ENCODE results near the gene DIS3L. TPM values are rescaled to one million over a fixed set of nuclear protein-coding genes. Genes with fewer than 3 reads are reported as not detected.
"Not testable (repeated sequence)": the region's sequence is repeated elsewhere in the genome, so short reads cannot be mapped to it uniquely, and the experiment has no call there.

Gene DIS3L
- total and polyA plus RNA-seq, 2 of the 13 experiments (the other 11 are each of a cell fraction or from before 2014, with no cell fraction given) = 21.0 to 50.5 TPM

DNA sequence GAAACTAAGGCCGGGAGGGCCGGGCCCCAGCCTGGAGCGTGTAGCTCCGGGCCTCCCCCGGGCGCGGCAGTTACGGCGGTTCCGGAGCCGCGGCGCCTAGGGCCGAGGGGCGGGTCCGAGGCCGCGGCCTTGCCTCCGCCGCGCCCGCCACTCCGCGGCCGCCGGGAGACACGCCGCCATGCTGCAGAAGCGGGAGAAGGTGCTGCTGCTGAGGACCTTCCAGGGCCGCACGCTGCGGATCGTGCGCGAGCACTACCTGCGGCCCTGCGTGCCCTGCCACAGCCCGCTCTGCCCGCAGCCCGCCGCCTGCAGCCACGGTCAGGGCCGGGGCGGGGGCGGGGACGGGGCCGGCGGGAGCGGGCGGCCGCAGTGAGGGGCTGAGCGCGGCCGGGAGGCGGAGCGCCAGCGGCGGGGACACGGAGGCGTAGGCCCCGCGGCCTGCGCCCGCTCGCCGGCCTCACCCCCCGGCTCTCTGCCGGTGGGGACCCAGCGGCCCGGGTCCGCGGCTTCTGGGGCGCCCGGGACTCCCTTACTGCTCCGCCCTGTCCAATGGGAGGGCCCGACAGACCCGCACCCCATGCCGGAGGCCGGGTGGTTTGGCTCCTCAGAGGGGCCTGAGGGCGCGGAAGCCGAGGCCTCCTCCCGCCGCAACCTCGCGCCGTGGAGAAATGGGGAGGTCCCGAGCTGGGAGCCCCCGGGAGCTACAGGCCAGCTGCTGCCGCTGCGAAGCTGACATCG lies at the start of gene DIS3L (continued):
- TF ChIP-seq ZNF138 (CRISPR knock-in tag; IDR thresholded peaks at IDR 0.05; ENCODE audit: low read depth) (0 out of 2 replicates have a peak, but pooled peaks have one; percentile 67), SPEN (CRISPR knock-in tag; IDR thresholded peaks at IDR 0.05; ENCODE audit: low read depth) (peak; percentile 58; the same call in 1 of the 2 replicates), ZNF451 (CRISPR knock-in tag; IDR thresholded peaks at IDR 0.05) (peak; percentile 73; the same call in 1 of the 2 replicates), GPN1 (CRISPR knock-in tag; IDR thresholded peaks at IDR 0.05; ENCODE audit: borderline replicate concordance) (no peak; the same call in 1 of the 2 replicates), PREB (CRISPR knock-in tag; IDR thresholded peaks at IDR 0.05) (no peak), TGIF2 (CRISPR knock-in tag; IDR thresholded peaks at IDR 0.05) (peak; percentile 34; the same call in 1 of the 2 replicates), ZC3H13 (CRISPR knock-in tag; IDR thresholded peaks at IDR 0.05) (no peak), ZC3H4 (CRISPR knock-in tag; IDR thresholded peaks at IDR 0.05; ENCODE audit: borderline replicate concordance) (no peak), ZNF572 (CRISPR knock-in tag; IDR thresholded peaks at IDR 0.05) (no peak), CENPX (CRISPR knock-in tag; IDR thresholded peaks at IDR 0.05) (no peak), ZBTB7B (CRISPR knock-in tag; IDR thresholded peaks at IDR 0.05) (0 out of 2 replicates have a peak, but pooled peaks have one; percentile 8), ZNF619 (CRISPR knock-in tag; IDR thresholded peaks at IDR 0.05) (no peak), POGK (CRISPR knock-in tag; conservative IDR thresholded peaks at IDR 0.05) (no peak)
- TF ChIP-seq, protein P1, sequence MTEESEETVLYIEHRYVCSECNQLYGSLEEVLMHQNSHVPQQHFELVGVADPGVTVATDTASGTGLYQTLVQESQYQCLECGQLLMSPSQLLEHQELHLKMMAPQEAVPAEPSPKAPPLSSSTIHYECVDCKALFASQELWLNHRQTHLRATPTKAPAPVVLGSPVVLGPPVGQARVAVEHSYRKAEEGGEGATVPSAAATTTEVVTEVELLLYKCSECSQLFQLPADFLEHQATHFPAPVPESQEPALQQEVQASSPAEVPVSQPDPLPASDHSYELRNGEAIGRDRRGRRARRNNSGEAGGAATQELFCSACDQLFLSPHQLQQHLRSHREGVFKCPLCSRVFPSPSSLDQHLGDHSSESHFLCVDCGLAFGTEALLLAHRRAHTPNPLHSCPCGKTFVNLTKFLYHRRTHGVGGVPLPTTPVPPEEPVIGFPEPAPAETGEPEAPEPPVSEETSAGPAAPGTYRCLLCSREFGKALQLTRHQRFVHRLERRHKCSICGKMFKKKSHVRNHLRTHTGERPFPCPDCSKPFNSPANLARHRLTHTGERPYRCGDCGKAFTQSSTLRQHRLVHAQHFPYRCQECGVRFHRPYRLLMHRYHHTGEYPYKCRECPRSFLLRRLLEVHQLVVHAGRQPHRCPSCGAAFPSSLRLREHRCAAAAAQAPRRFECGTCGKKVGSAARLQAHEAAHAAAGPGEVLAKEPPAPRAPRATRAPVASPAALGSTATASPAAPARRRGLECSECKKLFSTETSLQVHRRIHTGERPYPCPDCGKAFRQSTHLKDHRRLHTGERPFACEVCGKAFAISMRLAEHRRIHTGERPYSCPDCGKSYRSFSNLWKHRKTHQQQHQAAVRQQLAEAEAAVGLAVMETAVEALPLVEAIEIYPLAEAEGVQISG (CRISPR knock-in tag; IDR thresholded peaks at IDR 0.05) = peak; percentile 61

DNA sequence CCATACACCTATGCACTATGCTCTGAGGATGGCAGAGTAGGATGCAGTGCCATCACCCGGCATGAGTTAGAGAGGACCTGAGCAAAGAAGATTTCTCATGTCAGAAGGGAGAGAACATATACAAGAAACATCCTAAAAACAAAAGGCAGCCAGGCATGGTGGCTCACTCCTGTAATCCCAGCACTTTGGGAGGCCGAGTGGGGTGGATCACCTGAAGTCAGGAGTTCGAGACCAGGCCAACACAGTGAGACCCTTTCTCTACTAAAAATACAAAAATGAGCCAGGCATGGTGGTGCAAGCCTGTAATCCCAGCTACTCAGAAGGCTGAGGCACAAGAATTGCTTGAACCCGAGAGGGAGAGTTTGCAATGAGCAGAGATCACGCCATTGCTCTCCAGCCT lies 47.5 kb upstream of the DIS3L start:
- H3K9me3 ChIP-seq (ENCODE audit: low read length); POLR2A ChIA-PET; FAIRE-seq; H3K9ac ChIP-seq (ENCODE audit: insufficient read depth, low read depth, low read length); H3K79me2 ChIP-seq (ENCODE audit: insufficient read depth, low read length); CTCF ChIA-PET (ENCODE audit: low intra/inter-chr PET ratio, low total read pairs); H4K20me1 ChIP-seq (ENCODE audit: insufficient read depth, low read length); H3K36me3 ChIP-seq (replicated peaks in 1 of 2; ENCODE audit: control insufficient read depth in 1 of 2, insufficient read depth in 2 of 2, low read length in 2 of 2); H3K4me1 ChIP-seq (ENCODE audit: insufficient read depth, low read length); H2AFZ ChIP-seq (ENCODE audit: low read length); H3K4me2 ChIP-seq (ENCODE audit: low read depth, low read length); H3K4me3 ChIP-seq (replicated peaks in 1 of 3; ENCODE audit: insufficient read depth in 1 of 3, low read depth in 2 of 3, low read length in 3 of 3); H3K27ac ChIP-seq (ENCODE audit: extremely low read length, insufficient read depth, low read length); DNase-seq (ENCODE audit: low spot score); intact Hi-C loops (cut with micrococcal nuclease; ENCODE audit: unreplicated experiment); BruUV-seq (replicated peaks); in situ Hi-C loops (cut with HindIII; ENCODE audit: extremely low pct_ligation_motif_present, low pct_unique_long_range_greater_than_20kb); ATAC-seq: not testable (repeated sequence)
- peaks cover 2 to 60% of the 10 kb centered on the region in 2 experiments; a peak in 4 of 5 replicates for H3K27me3 ChIP-seq (ENCODE audit: control insufficient read depth in 1 of 2, insufficient read depth in 2 of 2, low read length in 2 of 2)
- WGBS (ENCODE audit: low lambda C conversion rate) = 13% methylated on average over 5 of the region's 5 CpGs

All from HepG2 (cell line).